ENCODE measurements around the gene AGXT2.
"Not testable (repeated sequence)": the region's sequence is repeated elsewhere in the genome, so short reads cannot be mapped to it uniquely, and the experiment has no call there.

AGXT2 gene

DNA sequence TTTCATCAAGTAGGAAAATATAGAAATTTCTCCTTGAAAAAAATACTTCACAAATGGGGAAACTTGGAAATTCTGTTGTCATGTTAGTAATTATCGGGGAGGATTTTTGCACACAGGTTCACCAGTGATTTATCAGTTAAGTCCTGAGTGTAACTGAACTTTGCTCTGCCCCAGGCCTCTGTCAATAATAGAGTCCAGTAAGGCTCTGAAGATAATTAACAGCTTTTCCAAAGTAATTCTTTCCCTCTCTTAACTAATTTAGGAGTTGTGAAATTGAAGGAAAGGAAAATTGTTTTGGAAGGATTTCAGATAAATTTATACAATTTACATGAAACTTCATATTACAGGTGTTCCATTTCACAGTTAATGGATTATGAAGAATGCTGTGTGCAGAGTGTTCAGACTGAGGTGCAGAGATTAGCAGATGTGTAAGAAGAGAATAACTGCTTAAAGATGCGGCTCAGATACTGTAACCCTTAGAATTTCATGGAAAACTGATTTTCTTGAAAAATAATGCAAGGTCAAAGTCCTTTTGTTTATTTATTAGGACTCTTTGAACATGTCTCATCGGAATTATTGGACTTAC is 2.9 kb upstream of the AGXT2 start:
- no peak for DNase-seq

- no peak for DNase-seq
Measured at GRCh38 chr5:35048910-35049309, 1.2 kb upstream of the AGXT2 start.

DNA sequence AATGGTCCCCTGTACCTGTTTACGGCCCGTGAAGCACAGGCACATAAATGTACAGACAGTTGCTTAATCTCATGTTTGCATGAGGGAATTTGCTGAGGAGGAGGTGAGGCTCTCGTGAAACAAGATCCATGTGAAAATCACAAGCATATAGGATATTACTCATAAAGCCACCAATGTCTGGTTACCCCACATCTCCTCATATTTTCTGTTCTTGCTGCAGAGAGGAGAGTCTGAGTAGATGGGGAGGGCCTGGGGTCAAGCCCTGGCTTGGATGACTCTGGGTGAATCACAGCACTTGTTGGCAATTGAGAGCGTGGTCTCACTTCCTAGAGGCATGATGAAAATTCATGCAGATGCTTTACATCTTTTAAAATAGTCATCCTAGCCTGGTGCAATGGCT is 975 bp downstream of the AGXT2 start:
- peak; percentile 76 for DNase-seq

GRCh38 chr5:35045280-35045679 is 2.5 kb downstream of the AGXT2 start:
- DNase-seq: no peak

- no peak for DNase-seq
Measured at GRCh38 chr5:35044649-35045048, 3.1 kb downstream of the AGXT2 start.

GRCh38 chr5:35042781-35043180 is 5.0 kb downstream of the AGXT2 start:
- DNase-seq: no peak

DNA sequence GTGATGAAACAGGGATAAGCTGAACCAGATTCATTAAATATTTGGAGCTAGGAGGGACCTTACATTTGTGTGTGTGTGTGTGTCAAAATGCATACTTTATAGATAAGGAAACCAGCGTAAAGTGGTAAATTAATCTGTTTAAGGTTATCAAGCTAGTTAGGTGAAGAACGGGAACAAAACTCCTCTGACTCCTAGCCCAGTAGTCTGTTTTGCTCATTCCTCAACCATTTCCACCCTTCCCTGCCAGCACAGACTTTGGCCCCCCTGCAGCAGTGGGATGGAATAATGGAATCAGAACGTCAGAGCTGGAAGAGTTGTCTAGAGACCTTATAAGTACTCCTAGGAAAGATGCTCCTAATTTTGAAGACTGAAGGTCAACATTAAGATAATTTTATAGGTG is 6.5 kb downstream of the AGXT2 start:
- no peak for DNase-seq

DNA sequence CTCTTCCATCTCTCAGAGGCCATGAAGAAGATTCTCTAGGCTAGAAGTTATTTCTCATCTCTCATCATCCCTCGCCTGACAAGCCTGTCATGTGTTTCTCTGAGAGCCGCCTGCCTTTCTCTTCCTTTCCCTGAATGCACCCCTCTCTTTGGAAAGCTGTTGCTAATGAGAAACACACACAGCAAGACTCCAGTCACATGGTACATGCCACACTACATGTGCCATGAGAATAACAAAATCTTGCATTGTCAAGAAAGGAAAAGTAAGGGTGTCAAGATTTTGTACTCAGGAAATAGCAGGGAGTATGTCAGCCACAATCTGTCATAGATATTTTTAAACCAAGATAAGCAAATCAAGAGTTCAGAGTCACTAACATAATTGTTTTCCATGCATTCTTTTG is 8.9 kb downstream of the AGXT2 start:
- no peak for DNase-seq

DNA sequence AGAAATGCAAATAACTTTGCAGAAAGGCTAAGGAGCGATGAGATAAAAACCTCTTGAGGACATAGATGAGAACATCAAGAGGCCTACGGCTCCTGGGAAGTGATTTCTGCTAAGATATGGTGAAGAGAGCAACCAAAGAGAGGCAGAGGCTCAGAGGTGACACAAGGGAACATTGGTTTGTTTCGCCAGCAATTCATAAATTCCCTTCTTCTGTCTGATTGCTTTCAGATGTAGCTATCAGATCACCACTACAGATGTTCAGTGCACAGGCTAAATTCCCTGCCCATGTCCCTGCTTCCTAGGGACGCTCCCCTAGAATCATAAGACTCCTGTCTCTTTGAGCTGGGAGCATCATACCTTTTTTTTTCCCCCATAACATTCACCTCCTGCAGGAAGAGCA is 11.2 kb downstream of the AGXT2 start:
- no peak for DNase-seq

GRCh38 chr5:35035929-35036328 is 11.8 kb downstream of the AGXT2 start:
- DNase-seq: not testable (repeated sequence)

DNA sequence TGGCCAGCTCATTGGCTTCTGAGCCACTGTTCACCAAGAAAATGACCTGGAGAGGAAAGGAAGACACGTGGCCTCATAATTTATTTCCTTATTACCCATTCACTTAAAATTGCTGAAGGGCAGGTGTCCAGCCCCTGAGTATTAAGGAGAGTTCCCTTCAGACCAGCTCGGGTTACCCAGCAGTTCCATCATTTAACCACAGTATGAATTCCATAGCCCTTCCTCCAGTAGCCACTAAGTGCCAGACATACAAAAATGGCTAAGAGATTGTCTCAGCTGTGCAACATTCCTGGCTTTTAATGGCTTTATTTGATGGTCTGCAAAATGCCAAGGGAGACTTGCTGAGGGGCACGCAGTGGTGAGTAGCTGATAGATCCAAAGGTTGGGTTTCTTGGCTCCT is 12.5 kb downstream of the AGXT2 start:
- DNase-seq: no peak

DNA sequence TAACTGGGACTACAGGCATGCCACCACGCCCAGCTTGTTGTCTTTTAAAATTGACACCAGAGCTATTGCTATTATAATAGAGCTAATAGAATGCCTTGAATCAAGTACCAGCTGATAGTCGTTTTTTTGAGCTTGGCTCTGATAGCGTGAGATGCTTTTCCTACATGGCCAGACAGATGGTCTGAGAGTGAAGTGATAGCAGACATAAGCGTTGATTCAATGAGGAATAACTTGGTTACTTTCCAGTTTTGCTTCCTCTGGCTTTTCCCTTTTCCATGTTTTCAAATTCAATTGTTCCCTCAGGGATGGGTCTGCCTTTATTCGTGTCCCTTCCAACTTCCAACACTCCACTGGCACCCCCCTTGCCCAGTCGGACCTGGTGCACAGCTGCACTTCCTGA is 15.4 kb downstream of the AGXT2 start:
- no peak for DNase-seq

- no peak for DNase-seq
Measured at GRCh38 chr5:35031276-35031675, 16.5 kb downstream of the AGXT2 start.

GRCh38 chr5:35030426-35031100 is 17.2 kb downstream of the AGXT2 start:
- no peak for DNase-seq

DNA sequence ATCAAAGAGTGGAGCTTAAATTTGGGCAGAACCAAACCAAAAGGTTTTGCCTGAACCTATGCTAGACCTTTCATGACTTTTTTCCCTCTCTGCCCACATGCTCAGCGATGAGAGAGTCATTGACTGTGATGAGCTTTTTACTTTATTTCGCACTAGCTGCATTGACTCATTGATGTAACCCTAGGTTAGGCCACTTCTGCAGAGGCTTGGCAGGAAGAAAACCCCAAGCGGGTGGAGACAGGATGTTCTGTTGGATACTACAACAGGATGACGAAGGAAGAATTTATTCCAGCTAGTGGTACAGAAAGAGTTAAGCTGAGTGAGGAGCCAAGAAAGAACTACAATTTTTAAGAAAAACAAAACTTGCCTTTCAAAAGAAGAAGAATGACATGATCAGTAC is 18.4 kb downstream of the AGXT2 start:
- peak; percentile 29 for DNase-seq

- no peak for DNase-seq
Measured at GRCh38 chr5:35026941-35027340, 20.8 kb downstream of the AGXT2 start.

- no peak for DNase-seq
Measured at GRCh38 chr5:35026280-35026840, 21.4 kb downstream of the AGXT2 start.

GRCh38 chr5:35024911-35025510 is 22.7 kb downstream of the AGXT2 start:
- no peak for DNase-seq

- DNase-seq: no peak
Measured at GRCh38 chr5:35023391-35024178, 24.2 kb downstream of the AGXT2 start.

- no peak for DNase-seq
Measured at GRCh38 chr5:35016174-35017051, 31.3 kb downstream of the AGXT2 start.

- DNase-seq: no peak
Measured at GRCh38 chr5:35015063-35015462, 32.7 kb downstream of the AGXT2 start.

DNA sequence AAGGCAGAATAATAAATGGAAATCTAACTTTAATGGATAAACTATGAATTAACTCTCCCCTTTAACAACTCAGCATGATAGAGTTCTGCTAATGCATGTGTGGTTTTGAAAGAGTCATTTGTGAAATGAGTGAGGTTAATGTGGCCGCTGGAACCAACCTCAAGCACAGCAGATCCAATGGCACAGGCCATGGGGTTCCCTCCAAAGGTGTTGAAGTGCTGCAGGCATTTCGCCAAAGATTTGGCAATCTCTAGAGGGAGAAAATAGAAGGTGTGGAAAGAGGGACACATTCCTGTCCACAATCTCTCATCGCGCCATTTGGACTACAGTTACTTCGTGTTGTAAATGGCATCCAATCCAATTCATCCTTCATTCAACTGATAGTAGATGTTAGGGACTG is 35.0 kb downstream of the AGXT2 start:
- no peak for DNase-seq
